Cerebellar cortex (tissue), 1 donor: Measurements from ENCODE around the gene GAB2.
"Not testable (repeated sequence)": the region's sequence is repeated elsewhere in the genome, so short reads cannot be mapped to it uniquely, and the experiment has no call there.

Experiments used
- DNase-seq: peaks from one replicate; pipeline ENCODE4 v3.0.0-alpha.2; 2015; ENCODE audit warnings: low spot score

Gene GAB2

DNA sequence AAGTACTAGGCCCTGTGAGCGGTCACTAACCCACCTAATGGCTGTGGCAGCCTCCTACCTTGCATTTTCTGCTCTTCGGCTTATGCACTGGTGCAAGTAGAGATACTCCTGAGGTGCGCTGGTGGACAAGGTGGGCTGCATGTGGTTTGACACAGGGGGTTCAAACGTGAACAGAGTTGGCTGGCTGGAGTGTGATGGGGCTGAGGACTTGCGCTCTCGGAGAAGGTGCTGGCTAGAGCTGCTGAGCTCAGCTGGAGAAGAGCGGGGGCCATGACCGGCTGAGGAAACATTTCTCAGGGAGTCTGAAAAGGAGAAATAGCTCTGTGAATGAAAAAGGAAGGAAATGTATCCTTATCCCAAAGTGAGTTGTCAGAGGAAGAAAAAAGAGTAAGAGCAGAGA lies 167.5 kb downstream of the GAB2 start:
- DNase-seq, result no peak

DNA sequence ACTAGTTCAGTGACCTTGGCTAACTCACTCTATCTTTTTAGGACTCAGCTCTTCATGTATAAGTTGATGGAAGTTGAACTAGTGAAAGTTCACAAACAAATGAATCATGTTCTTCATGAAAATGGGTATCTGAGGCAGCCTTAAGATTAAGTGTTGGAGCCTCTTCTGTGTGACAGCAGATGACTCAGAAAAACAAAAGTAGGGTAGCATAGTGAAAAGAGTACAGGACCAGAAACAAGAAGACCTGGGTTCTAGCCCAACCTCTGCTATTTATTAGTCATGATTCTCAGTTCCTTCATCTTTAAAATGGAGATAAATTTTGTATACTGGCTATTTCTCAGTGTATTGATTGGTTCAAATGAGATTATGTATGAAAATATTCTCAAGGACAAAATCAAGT lies 168.7 kb downstream of the GAB2 start:
- DNase-seq, result no peak

DNA sequence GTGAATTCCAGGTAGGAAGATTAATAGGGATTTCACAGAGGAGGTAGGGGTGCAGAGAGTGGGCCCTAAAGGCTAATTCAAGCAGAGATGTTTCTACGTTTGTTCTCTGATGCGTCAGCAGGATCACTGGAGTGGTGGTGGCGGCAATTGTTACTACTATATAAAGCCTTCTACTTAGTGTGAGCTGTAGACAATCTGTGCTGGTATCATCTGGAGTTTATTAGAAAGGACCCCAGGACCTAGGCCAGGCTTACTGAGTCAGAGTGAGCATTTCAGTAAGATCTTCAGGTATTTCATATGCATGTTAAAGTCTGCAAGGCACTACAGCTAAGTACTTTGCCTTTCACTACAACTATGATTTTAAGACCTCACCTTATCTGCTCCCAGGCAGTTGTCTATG lies 169.4 kb downstream of the GAB2 start:
- no peak for DNase-seq

DNA sequence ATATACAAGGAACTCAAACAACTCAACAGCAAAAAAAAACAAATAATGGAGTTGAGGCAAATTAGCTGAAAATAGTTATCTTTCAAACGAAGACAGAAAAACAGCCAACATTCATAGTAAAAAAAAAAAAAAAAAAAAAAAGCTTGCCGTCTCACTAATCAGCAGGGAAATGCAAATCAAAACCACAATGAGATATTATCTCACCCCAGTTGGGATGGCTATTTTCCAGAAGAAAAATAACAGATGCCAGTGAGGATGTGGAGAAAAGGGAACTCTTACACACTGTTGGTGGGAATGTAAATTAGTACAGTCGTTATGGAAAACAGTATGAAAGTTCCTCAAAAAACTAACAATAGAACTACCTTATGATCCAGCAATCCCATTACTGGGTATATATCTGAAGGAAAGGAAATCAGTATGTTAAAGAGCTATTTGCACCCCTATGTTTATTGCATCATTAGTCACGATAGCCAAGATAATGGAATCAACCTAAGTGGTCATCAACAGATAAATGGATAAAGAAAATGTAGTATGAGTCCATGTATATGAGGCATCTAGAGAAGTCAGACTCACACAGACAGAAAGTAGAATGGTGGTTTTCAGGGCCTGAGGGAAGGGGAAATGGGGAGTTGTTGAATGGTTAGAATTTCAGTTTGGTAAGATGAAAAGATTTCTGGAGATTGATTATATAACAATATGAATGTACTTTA lies 172.9 kb downstream of the GAB2 start:
- DNase-seq, result no peak

DNA sequence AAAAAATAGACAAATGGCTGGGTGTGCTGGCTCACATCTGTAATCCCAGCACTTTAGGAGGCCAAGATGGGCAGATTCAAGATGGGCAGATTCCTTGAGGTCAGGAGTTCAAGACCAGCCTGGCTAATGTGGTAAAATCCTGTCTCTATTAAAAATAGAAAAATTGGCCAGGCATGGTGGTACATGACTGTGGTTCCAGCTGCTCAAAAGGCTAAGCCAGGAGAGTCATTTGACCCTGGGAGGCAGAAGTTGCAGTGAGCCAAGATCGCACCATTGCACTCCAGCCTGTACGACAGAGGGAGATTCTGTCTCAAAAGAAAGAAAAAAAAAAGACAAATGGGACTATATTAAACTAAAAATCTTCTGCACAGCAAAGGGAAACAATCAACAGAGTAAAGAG lies 173.5 kb downstream of the GAB2 start:
- no peak for DNase-seq

DNA sequence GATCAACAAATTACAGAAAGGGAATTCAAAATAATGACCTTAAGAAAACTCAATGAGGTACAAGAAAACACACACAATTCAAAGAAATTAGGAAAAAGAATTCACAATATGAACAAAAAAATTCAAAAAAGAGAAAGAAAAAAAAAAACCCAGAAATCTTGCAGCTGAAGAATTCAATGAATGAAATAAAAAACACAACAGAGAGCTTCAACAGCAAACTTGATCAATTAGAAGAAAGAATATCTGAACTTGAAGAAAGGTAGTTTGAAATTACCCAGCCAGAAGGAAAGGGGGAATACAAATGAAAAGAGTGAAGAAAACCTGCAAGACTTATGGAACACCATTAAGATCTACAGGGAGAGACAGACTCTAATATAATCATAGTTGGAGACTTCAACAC lies 176.1 kb downstream of the GAB2 start:
- no peak for DNase-seq

DNA sequence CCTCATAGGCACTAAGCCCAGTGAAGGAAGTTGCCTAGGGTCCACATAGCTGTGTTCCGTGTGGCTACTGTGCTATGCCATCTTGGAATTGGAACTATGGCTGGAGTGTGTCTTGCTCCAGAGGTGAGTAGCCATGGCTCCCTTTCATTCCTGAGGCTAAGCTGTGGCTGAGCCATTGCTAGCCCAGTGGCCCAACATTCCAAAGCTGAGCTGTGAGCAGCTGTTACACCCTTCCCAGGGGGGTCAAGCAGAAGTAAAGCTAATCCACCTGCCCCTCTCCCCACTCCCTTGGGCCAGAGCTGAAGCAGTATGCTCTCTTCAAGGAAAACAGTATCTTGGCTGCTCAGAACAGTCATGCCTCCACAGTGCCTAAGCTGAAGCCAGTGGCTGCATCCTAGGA lies 177.8 kb downstream of the GAB2 start:
- no peak for DNase-seq

DNA sequence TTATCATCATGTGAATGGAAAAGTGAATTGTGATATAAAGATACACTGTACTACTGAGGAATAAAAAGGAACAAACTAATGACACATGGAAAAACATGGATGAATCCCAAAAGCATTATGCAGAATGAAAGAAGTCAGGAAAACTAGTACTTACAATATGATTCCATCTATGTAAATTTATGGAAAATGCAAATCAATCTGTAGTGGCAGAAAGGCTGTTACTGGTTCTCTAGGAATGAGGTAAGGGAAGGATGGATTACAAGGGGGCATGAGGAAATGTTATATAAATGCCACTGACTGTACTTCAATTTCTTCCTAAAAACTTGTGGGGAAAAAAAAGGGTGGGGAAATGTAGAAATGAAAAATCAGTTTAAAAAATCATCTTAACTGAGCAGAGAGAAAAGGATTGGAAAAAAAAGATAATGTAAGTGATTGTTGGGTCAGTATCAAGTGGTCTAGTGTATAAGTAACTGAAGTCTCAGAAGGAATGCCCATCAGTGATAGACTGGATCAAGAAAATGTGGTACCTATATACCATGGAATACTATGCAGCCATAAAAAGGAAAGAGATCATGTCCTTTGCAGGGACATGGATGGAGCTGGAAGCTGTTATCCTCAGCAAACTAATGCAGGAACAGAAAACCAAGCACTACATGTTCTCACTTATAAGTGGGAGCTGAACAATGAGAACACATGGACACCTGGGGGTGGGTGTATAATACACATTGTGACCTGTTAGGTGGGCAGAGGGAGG lies 180.2 kb downstream of the GAB2 start:
- no peak for DNase-seq

DNA sequence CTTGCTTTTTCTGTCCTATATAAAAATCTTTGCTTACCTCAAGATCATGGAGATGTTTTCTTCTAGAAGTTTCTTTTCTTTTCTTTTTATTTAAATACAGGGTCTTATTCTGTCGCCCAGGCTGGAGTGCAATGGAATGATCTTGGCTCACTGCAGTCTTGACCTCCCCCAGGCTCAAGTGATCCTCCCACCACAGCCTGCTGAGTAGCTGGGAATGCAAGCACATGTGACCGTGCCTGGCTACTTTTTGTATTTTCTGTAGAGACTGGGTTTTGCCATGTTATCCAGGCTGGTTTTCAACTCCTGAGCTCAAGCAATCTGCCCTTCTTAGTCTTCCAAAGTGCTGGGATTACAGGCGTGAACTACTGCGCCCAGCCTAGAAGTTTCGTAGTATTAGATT lies 183.6 kb downstream of the GAB2 start:
- DNase-seq, result no peak

DNA sequence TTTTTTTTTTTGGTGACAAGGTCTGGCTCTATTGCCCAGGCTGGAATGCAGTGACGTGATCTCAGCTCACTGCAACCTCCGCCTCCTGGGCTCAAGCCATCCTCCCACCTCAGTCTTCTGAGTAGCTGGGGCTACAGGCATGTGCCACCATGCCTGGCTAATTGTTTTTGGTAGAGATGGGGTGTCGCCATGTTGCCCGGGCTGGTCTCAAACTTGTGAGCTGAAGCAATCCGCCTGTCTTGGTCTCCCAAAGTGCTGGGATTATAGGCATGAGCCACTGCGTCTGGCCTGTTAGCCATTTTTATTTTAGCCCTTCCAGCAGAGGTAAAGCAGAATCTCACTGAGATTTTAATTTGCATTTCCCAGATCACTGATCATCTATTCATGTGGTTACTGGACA lies 184.6 kb downstream of the GAB2 start:
- DNase-seq, result not testable (repeated sequence)

DNA sequence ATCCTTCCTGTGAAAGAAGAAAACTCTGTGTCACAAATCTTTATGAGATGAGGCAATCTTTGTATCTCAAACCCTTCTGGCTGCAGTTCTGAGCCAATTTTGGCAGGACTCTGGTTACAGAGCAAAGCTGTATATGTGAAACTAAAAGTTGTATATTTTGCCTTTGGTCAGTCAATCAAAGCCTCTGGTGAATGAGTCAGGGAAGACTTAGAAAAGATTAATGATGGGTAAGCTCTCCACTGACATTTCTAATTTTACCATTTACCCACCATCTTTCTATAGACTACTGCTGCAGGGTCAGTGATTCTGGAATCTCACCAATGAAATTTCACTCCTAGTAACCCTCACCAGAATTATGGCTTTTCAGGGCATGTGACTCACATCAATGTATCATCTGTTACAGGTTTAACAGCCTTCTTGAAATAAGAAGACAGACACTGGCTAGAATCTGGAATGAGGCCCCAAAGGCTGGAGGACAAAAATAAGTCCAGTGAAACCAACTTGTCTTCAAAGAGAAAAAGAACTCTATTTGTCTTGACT lies 185.6 kb downstream of the GAB2 start:
- DNase-seq, result no peak

DNA sequence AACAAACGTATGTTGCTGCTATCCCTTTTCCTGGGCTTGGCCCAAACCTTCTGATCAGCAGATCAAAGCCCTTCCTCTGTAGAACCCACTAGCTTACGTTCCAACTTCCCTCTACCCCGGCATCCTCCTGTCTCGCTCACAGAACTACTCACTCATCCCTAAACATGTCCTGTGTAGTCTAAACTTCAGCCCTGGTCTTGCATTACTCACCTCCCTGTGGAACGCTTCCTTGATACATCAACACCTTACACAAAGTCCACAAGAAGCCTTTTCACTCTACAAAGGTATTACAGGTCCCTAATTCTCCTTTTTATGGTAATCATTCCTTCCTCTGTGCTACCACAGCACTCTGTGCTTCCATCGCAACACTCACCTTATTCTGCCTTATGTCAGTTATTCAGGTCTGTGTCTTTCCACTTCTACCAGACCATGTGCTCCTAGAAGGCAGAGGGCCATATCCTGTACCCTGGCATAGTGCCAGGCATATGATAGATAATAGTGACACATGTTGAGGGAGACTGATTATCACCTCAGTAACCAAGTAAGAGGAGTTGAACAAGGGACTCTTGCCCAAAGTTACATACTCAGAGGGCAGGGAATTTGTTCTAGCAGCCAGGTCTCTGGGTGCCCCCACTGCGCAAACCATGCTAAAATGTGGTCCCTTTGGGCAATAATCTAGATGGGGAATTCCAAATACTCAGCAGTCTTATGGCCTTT lies 187.3 kb downstream of the GAB2 start:
- no peak for DNase-seq

DNA sequence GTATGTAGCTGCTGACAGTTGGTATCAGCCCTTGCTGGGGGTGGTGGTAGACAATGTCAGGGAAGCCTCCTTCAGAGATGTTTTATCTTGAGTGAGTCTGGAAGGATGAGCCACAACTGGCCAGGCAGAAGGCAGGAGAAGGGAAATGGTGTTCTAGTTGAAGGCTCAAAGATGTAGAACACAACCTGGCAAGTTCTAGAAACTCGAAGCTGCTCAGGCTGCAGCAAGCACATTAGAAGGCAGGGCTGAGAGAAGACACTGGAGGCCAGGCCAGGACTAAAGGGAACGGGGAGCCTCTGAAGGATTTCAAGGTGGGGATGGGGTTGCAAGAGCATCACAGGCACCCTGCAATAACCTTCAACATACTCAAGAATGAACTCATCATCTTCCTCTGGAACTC lies 188.5 kb downstream of the GAB2 start:
- DNase-seq, result no peak

DNA sequence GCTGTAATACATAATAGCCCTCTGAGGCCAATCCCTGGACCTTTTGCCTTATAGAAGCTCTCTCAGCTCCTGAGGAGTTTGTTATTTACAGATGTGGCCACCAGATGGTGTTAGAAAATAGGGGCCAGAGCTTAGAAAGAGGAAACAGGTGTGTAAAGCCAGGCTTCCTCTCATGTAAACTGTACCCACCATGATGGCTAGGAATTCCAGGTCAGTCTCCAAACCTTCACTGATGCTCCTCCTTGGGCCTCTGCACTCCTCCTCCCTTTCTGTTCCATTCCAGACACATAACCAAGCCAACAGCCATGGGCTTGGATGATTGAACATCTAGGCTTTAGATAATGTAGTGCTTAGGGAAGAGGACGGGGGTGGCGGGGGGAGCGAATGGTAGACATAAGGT lies 189.2 kb downstream of the GAB2 start:
- DNase-seq, result peak; percentile 53

DNA sequence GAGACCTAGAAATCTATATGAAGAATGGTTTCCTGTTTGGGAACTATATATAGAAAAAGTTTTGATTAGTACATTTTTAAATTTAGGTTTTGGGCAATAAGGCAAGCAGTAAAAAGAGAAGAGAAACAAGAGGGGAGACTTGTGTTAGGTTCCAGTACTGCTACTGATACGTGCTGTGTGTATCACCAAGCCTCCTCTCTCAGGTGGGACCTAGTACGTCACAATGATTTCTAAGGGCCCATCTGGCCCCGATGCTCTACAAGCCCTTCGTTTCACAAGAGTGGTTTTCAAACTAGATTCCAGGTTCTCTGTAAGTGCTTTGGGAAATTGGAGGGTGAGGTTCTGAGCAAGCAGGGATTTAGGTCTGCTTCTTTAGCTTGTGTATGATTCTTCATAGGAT lies 189.7 kb downstream of the GAB2 start:
- no peak for DNase-seq

DNA sequence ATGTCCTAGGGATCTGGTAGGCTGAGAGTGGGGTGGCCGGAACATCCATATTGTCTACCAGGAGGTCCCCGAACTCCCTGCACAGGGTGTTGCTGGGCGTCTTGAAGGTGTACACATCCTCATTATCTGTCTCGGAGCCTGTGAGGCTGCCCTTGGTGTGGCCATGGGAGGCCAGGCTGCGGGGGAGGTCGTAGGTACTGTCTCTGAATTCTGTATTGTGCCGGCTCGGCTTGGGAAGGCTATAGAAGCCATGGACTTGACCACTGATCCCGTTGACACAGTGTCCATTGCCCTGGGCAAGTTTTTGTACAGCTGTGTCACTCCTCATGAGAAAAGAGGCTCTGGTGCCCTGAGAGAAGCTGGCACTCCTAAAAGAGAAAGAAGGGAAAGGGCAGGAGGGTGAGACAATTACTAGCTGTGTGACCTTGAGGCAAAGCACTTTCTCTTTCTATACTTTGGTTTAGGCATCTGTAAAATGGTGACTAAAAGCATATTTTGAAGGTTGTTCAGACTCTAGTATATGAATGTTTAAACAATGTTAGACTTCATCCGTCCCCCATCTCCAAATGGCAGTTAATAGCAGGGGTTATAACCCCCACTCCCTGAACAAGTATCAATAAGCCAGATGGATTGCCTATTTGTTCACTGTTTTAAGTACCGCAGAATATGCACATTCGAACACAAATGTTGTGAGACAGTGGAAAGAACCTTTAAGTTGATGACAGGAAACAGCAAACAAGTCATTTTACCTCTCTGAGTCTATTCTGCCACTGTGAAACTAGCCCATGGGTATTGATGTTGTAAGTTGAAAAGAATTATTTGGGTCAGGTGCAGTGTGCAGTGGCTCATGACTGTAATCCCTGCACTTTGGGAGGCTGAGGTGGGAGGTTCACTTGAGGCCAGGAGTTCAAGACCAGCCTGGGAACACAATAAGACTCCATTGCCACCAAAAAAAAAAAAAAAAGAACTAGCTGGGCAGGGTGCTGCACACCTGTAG lies 190.6 kb downstream of the GAB2 start:
- DNase-seq, result no peak

DNA sequence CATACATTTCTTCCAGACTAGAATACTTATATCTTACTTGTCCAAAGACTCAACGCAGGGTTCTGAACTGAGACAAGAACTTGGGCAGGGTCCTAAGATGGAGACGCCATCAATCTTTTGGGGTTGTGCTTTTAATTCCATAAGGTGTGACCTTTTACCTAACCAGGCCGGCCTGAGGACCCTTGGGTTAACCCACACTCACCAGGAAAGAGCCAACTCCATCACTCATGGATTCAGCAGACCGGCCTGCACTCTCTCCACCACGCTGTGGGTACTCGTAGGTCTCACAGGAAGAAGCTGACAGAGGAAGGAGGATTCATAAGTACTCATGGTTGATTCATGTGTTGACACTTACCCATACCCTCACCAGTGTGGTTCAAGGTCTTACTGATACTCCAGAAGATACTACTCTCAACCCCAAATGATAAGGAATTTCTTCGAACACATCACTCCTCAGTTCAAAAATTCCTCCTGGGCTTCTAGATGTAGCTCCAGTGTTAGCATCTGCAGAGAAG lies 192.7 kb downstream of the GAB2 start:
- no peak for DNase-seq

DNA sequence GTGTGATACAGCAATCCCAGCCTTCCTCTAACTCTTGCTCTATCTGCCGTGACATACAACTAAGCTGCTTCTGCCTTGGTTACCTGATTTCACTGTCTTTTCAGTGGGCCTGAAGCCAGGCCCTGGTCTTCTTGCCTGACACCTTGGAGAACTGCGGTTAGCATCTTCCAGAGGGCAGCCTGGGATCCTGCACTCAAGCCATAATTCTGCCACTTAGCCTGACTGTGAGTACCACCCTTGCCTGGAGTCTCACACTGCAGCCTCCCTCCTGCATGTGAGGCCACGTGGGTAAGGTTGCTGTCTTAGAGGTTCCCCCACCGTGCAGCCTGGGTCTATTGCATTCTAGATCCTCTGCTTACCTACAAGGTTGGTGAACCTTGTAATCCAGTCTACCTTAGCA lies 193.1 kb downstream of the GAB2 start:
- no peak for DNase-seq

DNA sequence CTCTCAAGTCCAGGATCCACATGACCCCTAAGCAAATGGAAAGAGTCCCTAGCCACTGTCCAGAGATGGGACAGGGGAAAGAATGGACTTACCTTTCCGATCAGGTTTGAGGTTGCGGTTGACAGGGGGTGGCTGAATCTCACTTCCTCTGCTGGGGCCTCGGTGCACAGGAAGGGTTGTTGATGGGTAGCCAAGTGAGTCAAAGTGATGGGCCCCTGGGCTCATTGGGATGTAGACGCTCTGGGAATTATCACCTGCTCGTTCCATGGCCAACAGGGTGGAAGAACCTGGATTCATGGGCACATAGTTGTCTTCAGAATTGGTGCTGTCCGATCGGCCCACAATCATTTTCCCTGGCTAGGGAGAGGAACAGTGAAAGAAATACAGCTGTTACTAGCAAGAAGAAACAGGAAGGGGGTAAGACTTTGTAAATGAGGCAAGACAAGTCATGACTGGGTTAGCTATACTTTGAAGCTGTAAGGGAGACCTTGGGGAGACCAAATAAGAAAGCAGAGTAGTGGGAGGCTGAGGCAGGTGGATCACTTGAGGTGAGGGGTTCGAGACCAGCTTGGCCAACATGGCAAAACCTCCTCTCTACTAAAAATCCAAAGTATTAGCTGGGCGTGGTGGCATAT lies 194.2 kb downstream of the GAB2 start:
- no peak for DNase-seq

DNA sequence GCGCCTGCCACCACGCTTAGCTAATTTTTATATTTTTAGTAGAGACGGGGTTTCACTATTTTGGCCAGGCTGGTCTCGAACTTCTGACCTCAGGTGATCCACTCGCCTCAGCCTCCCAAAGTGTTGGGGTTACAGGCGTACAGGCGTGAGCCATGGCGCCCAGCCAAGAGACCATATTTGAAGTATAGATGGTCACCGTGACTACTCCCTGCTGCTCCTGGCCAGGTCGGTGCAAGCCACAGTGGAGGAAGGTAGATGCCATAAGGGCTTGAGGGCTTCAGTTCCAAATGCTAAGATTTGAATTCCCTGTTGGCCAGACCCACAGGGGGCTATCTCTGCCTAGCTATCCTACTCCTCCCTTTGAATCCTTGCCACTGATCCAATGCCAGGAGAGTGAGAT lies 194.9 kb downstream of the GAB2 start:
- DNase-seq, result not testable (repeated sequence)
